Fibroblast of lung (primary cell): ENCODE data around the gene ABCB4. TPM values are rescaled to one million over a fixed set of nuclear protein-coding genes. Genes with fewer than 3 reads are reported as not detected.
"Not testable (repeated sequence)": the region's sequence is repeated elsewhere in the genome, so short reads cannot be mapped to it uniquely, and the experiment has no call there.

Source experiments
- DNase-seq, 2 donors: peaks; one replicate each; pipeline versions ENCODE4 v3.0.0 to v3.0.0-alpha.2; 2010; ENCODE audit warnings: low read depth in 2 of 2
- H2AFZ ChIP-seq: 2 replicates; pipeline ENCODE4 v1.5.1; 2012; ENCODE audit warnings: low read length, control low read depth, inconsistent platforms
- H3K27ac ChIP-seq: 2 replicates; pipeline ENCODE4 v1.5.1; 2011; ENCODE audit warnings: low read length, control low read depth; ENCODE audit not compliant: insufficient read depth
- H3K27me3 ChIP-seq: 2 replicates; pipeline ENCODE4 v1.5.1; 2011; ENCODE audit warnings: mild to moderate bottlenecking, low read length; ENCODE audit not compliant: control insufficient read depth, insufficient read depth
- H3K36me3 ChIP-seq: 2 replicates; pipeline ENCODE4 v1.5.1; 2011; ENCODE audit warnings: low read length; ENCODE audit not compliant: control insufficient read depth, insufficient read depth
- H3K4me1 ChIP-seq: 2 replicates; pipeline ENCODE4 v1.5.1; 2011; ENCODE audit warnings: low read length; ENCODE audit not compliant: control insufficient read depth, insufficient read depth; ENCODE audit errors: extremely low read depth
- H3K4me2 ChIP-seq: 2 replicates; pipeline ENCODE4 v1.5.1; 2011; ENCODE audit warnings: low read length, control low read depth; ENCODE audit not compliant: insufficient read depth; ENCODE audit errors: extremely low read depth
- H3K4me3 ChIP-seq, 4 experiments: fragments of 200-600 bp in 1 of 4; sonication (generic) in 1 of 4; replicated peaks in 1 of 4; 2 replicates each; pipeline ENCODE4 v1.5.1; 2011 to 2016; ENCODE audit warnings: low read length in 4 of 4, low read depth in 3 of 4, mild to moderate bottlenecking in 3 of 4, control low read depth in 2 of 4, inconsistent platforms in 1 of 4, mixed read lengths in 1 of 4; ENCODE audit not compliant: insufficient read depth in 1 of 4; ENCODE audit errors: control extremely low read depth in 1 of 4
- H3K79me2 ChIP-seq: 2 replicates; pipeline ENCODE4 v1.5.1; 2012; ENCODE audit warnings: mild to moderate bottlenecking, low read length, inconsistent platforms; ENCODE audit not compliant: control insufficient read depth, insufficient read depth
- H3K9ac ChIP-seq: 2 replicates; pipeline ENCODE4 v1.5.1; 2011; ENCODE audit warnings: mild to moderate bottlenecking, low read length, control low read depth; ENCODE audit not compliant: insufficient read depth
- H3K9me3 ChIP-seq: 2 replicates; pipeline ENCODE4 v1.5.1; 2012; ENCODE audit warnings: low read depth, low read length; ENCODE audit not compliant: control insufficient read depth, insufficient read depth
- H4K20me1 ChIP-seq: 2 replicates; pipeline ENCODE4 v1.5.1; 2011; ENCODE audit warnings: low read length; ENCODE audit not compliant: control insufficient read depth, insufficient read depth; ENCODE audit errors: extremely low read depth
- EZH2 ChIP-seq: IDR thresholded peaks from 2 replicates; pipeline ENCODE4 v1.5.1; 2012; ENCODE audit warnings: low read length, control low read depth, mild to moderate bottlenecking; ENCODE audit errors: missing control alignments
- polyA plus RNA-seq, 2 donors: library from polyadenylated mRNA; depleted of rRNA in 1 of 2; stranded (reverse) in 1 of 2; unstranded in 1 of 2; fragments of >200 nt; gene quantifications; 2 replicates each; pipeline ENCODE4 v1.2.1, GENCODE V29; 2011 to 2012; ENCODE audit warnings: missing spikeins in 1 of 2
- total RNA-seq: library from RNA; depleted of rRNA; stranded (reverse); fragments of >200 nt; gene quantifications from 2 replicates; pipeline ENCODE4 v1.2.1, GENCODE V29; 2014
- TF ChIP-seq, protein P1 (sequence below), 2 donors: IDR thresholded peaks in 1 of 2; conservative IDR thresholded peaks in 1 of 2; 1 replicate in 1 of 2; 2 replicates in 1 of 2; pipeline ENCODE4 v1.5.1; 2011 to 2012; ENCODE audit warnings: low read length in 2 of 2, control low read depth in 1 of 2, inconsistent platforms in 1 of 2, low read depth in 1 of 2, mild to moderate bottlenecking in 1 of 2

ABCB4 gene
- total and polyA plus RNA-seq, 2 donors (not counting 1 experiment from before 2014, with no cell fraction given): 0.16 to 0.66 TPM

DNA sequence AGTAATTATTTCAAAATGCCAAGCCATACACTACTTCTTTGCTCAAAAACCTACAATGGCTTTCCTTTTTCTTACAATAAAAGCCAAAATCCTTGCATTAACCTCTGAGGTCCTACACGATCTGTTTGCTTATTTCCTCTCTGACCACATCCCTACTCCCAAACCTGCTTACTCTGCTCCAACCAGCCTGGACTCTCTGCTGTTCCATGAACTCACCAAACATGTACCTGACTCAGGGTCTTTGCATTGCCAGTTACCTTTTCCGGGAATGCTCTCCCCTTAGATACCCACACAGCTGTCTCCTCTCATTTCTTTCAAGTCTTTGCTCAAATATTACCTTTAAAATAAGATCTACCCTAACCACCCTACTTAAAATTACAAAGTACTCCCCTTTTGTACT is 2.3 kb downstream of the ABCB4 start:
- Histone ChIP-seq H3K4me1 (no peaks in the 10 kb centered on the region), H4K20me1 (no peaks in the 10 kb centered on the region), H2AFZ (no peak overlapping the region), H3K4me3 (no peak overlapping the region), H3K36me3 (no peaks in the 10 kb centered on the region), H3K9ac (no peak overlapping the region), H3K9me3 (no peaks in the 10 kb centered on the region), H3K79me2 (no peaks in the 10 kb centered on the region), H3K27me3 (peaks cover 16% of the 10 kb centered on the region), H3K27ac (no peak overlapping the region), H3K4me2 (no peak overlapping the region)
- no peak for DNase-seq
- TF ChIP-seq, protein P1, sequence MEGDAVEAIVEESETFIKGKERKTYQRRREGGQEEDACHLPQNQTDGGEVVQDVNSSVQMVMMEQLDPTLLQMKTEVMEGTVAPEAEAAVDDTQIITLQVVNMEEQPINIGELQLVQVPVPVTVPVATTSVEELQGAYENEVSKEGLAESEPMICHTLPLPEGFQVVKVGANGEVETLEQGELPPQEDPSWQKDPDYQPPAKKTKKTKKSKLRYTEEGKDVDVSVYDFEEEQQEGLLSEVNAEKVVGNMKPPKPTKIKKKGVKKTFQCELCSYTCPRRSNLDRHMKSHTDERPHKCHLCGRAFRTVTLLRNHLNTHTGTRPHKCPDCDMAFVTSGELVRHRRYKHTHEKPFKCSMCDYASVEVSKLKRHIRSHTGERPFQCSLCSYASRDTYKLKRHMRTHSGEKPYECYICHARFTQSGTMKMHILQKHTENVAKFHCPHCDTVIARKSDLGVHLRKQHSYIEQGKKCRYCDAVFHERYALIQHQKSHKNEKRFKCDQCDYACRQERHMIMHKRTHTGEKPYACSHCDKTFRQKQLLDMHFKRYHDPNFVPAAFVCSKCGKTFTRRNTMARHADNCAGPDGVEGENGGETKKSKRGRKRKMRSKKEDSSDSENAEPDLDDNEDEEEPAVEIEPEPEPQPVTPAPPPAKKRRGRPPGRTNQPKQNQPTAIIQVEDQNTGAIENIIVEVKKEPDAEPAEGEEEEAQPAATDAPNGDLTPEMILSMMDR (conservative IDR thresholded peaks at IDR 0.05 in 1 of 2, IDR thresholded peaks at IDR 0.05 in 1 of 2; ENCODE audit: low read depth in 1 of 2, low read length in 2 of 2): no peak
- TF ChIP-seq EZH2: no peak

DNA sequence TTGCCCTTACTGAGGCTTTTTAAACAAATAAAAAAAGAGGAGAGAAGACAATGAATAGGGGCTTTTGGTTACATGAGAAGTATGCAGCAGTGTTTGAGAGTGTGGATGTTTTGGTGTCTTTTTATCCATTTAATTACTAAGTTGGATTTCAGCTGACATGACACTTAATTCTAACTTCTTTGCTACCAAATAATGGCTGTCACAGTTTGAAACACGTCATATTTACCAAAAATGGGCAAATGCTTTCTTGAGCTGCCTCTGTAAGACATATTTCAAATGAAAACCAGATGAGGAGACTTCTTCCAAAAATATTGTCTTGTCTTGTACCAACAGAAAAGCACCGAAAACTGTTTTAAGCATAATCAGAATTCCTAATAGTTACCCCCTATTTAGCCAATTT is 4.0 kb downstream of the ABCB4 start:
- Histone ChIP-seq H3K27ac (no peak overlapping the region), H3K4me3 (no peak overlapping the region), H4K20me1 (no peaks in the 10 kb centered on the region), H3K9me3 (no peaks in the 10 kb centered on the region), H3K4me1 (no peaks in the 10 kb centered on the region), H3K36me3 (no peaks in the 10 kb centered on the region), H3K27me3 (peaks cover 12% of the 10 kb centered on the region), H3K79me2 (no peaks in the 10 kb centered on the region), H3K4me2 (no peak overlapping the region), H2AFZ (no peak overlapping the region), H3K9ac (no peak overlapping the region)
- DNase-seq: no peak
- no peak for TF ChIP-seq EZH2
- TF ChIP-seq, protein P1 (conservative IDR thresholded peaks at IDR 0.05 in 1 of 2, IDR thresholded peaks at IDR 0.05 in 1 of 2; ENCODE audit: low read depth in 1 of 2, low read length in 2 of 2): no peak

DNA sequence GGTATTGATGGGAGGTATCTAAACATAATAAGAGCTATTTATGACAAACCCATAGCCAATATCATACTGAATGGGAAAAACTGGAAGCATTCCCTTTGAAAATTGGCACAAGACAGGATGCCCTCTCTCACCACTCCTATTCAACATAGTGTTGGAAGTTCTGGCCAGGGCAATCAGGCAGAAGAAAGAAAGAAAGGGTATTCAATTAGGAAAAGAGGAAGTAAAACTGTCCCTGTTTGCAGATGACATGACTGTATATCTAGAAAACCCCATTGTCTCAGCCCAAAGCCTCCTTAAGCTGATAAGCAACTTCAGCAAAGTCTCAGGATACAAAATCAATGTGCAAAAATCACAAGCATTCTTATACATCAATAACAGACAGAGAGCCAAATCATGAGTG is 6.3 kb downstream of the ABCB4 start:
- not testable (repeated sequence) for H3K4me3 ChIP-seq, H3K4me2 ChIP-seq, H3K4me1 ChIP-seq, DNase-seq, H3K36me3 ChIP-seq, H3K9me3 ChIP-seq, H3K27me3 ChIP-seq, H3K9ac ChIP-seq, H3K27ac ChIP-seq, H4K20me1 ChIP-seq, H2AFZ ChIP-seq, H3K79me2 ChIP-seq

DNA sequence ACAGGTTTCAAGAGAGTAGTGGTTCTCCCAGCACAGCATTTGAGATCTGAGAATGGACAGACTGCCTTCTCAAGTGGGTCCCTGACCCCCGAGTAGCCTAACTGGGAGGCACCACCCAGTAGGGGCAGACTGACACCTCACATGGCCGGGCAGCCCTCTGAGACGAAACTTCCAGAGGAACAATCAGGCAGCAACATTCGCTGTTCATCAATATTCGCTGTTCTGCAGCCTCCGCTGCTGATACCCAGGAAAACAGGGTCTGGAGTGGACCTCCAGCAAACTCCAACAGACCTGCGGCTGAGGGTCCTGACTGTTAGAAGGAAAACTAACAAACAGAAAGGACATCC is 10.0 kb downstream of the ABCB4 start:
- H3K4me1 ChIP-seq, H3K4me2 ChIP-seq, H3K9me3 ChIP-seq, H3K27ac ChIP-seq, H3K9ac ChIP-seq, H3K36me3 ChIP-seq, H3K79me2 ChIP-seq, H3K4me3 ChIP-seq, DNase-seq, H3K27me3 ChIP-seq, H2AFZ ChIP-seq, H4K20me1 ChIP-seq: not testable (repeated sequence)

DNA sequence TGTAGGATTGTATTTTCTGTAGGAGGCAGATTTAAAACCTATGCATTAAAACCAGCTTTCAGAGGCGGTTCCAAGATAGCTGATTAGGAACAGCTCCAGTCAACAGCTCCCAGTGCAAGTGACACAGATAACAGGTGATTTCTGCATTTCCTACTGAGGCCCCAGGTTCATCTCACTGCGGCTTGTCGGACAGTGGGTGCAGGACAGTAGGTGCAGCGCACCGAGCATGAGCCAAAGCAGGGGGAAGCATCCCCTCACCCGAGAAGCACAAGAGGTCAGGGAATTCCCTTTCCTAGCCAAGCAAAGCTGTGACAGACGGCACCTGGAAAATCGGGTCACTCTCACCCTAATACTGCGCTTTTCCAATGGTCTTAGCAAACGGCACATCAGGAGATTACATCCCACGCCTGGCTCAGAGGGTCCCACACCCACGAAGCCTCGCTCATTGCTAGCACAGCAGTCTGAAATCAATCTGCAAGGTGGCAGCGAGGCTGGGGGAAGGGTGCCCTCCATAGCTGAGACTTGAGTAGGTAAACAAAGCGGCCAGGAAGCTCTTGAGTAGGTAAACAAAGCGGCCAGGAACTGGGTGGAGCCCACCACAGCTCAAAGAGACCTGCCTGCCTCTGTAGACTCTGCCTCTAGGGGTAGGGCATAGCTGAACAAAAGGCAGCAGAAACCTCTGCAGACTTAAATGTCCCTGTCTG is 10.5 kb downstream of the ABCB4 start:
- DNase-seq, H3K27ac ChIP-seq, H4K20me1 ChIP-seq, H3K4me2 ChIP-seq, H3K4me1 ChIP-seq, H3K36me3 ChIP-seq, H2AFZ ChIP-seq, H3K27me3 ChIP-seq, H3K4me3 ChIP-seq, H3K9ac ChIP-seq, H3K79me2 ChIP-seq, H3K9me3 ChIP-seq: not testable (repeated sequence)
